Endothelial cell of umbilical vein (primary cell): ENCODE measurements around the gene DDX10. TPM values are rescaled to one million over a fixed set of nuclear protein-coding genes. Genes with fewer than 3 reads are reported as not detected.
A peak's percentile ranks its signal among the peaks of the same experiment; 100 is the strongest.

ENCODE experiments used
- BruUV-seq: library from RNA; stranded (reverse); fragments of 400-500 nt; replicated peaks from 2 replicates; lab custom pipeline; 2021; lab: Mats Ljungman, UMichigan
- CTCF ChIA-PET: fragments of 300-600, 350-600 bp; sonication (Branson Sonifier 250); formaldehyde crosslinking; loops from one replicate; lab custom pipeline; 2021; ENCODE audit warnings: antibody characterized with exemption, inconsistent platforms; lab: Charles Lee
- POLR2A ChIA-PET: fragments of 300-600, 350-600 bp; sonication (Branson Sonifier 250); formaldehyde crosslinking; loops from one replicate; lab custom pipeline; 2021; ENCODE audit warnings: antibody characterized with exemption, inconsistent platforms; lab: Charles Lee
- DNase-seq: peaks from one replicate; pipeline ENCODE4 v3.0.0-alpha.2; 2011; ENCODE audit warnings: low read depth, low spot score
- FAIRE-seq: peaks from 2 replicates; lab custom pipeline; 2011; peaks lifted over from hg19 to GRCh38; lab: Jason Lieb, UNC
- H2AFZ ChIP-seq: 2 replicates; pipeline ENCODE4 v1.6.0; 2012; ENCODE audit warnings: low read depth, low read length, control low read depth, inconsistent platforms
- H3K27ac ChIP-seq: 2 replicates; pipeline ENCODE4 v1.5.1; 2011; ENCODE audit warnings: low read depth, mild to moderate bottlenecking, control low read depth, low read length, moderate library complexity; ENCODE audit not compliant: insufficient read depth
- H3K27me3 ChIP-seq, 2 experiments: 2 replicates each; pipeline versions ENCODE4 v1.6.0 to v1.6.1; 2011; ENCODE audit warnings: low read length in 2 of 2, mixed read lengths in 1 of 2; ENCODE audit not compliant: control insufficient read depth in 2 of 2, insufficient read depth in 2 of 2
- H3K36me3 ChIP-seq, 2 experiments: 2 replicates in 1 of 2; 3 replicates in 1 of 2; pipeline ENCODE4 v1.5.1; 2011; ENCODE audit warnings: low read length in 2 of 2, mild to moderate bottlenecking in 1 of 2, moderate library complexity in 1 of 2; ENCODE audit not compliant: control insufficient read depth in 2 of 2, insufficient read depth in 2 of 2; ENCODE audit errors: extremely low read depth in 1 of 2
- H3K4me1 ChIP-seq: 3 replicates; pipeline ENCODE4 v1.5.1; 2011; ENCODE audit warnings: mild to moderate bottlenecking, low read length; ENCODE audit not compliant: control insufficient read depth, insufficient read depth; ENCODE audit errors: extremely low read depth
- H3K4me2 ChIP-seq: 2 replicates; pipeline ENCODE4 v1.6.1; 2011; ENCODE audit warnings: low read length, control low read depth, mixed read lengths; ENCODE audit not compliant: insufficient read depth
- H3K4me3 ChIP-seq, 3 experiments: fragments of 200-600 bp in 1 of 3; sonication (generic), shearing (Covaris generic) in 1 of 3; replicated peaks in 1 of 3; 2 replicates each; pipeline ENCODE4 v1.5.1; 2011 to 2016; ENCODE audit warnings: control low read depth in 3 of 3, low read length in 3 of 3, mild to moderate bottlenecking in 2 of 3, inconsistent platforms in 1 of 3, low read depth in 1 of 3, moderate library complexity in 1 of 3; ENCODE audit not compliant: insufficient read depth in 1 of 3
- H3K79me2 ChIP-seq: 2 replicates; pipeline ENCODE4 v1.6.0; 2012; ENCODE audit warnings: low read length, inconsistent platforms; ENCODE audit not compliant: control insufficient read depth, insufficient read depth
- H3K9ac ChIP-seq: replicated peaks from 2 replicates; pipeline ENCODE3; 2011; ENCODE audit warnings: low read length, control low read depth; ENCODE audit not compliant: insufficient read depth; ENCODE audit errors: extremely low read depth
- H3K9me1 ChIP-seq: replicated peaks from 3 replicates; pipeline ENCODE4 v1.6.0; 2011; ENCODE audit warnings: mild to moderate bottlenecking, low read length; ENCODE audit not compliant: control insufficient read depth, insufficient read depth; ENCODE audit errors: extremely low read depth
- H3K9me3 ChIP-seq: replicated peaks from 2 replicates; pipeline ENCODE4 v1.5.1; 2012; ENCODE audit warnings: low read length, inconsistent platforms; ENCODE audit not compliant: control insufficient read depth, insufficient read depth
- H4K20me1 ChIP-seq: replicated peaks from 2 replicates; pipeline ENCODE3; 2011; ENCODE audit warnings: mild to moderate bottlenecking, low read length; ENCODE audit not compliant: control insufficient read depth, insufficient read depth; ENCODE audit errors: extremely low read depth
- EZH2 ChIP-seq: IDR thresholded peaks from 2 replicates; pipeline ENCODE4 v1.6.1; 2012; ENCODE audit warnings: borderline replicate concordance, low read depth, mild to moderate bottlenecking, moderate library complexity, low read length, inconsistent platforms; ENCODE audit not compliant: severe bottlenecking
- FOS ChIP-seq: IDR thresholded peaks from 2 replicates; pipeline ENCODE4 v1.6.1; 2011; ENCODE audit warnings: mild to moderate bottlenecking, low read length, moderate library complexity, borderline replicate concordance; ENCODE audit not compliant: insufficient read depth
- GATA2 ChIP-seq: IDR thresholded peaks from 2 replicates; pipeline ENCODE4 v1.7.0; 2011; ENCODE audit warnings: low read depth, mild to moderate bottlenecking, moderate library complexity, mixed read lengths, low read length; ENCODE audit not compliant: insufficient read length, insufficient read depth
- JUN ChIP-seq: IDR thresholded peaks from 2 replicates; pipeline ENCODE4 v1.6.1; 2011; ENCODE audit warnings: borderline replicate concordance, low read depth; ENCODE audit not compliant: insufficient read length, insufficient read depth
- MYC ChIP-seq: IDR thresholded peaks from one replicate; pipeline ENCODE4 v1.6.1; 2011; ENCODE audit warnings: mild to moderate bottlenecking, low read depth, low read length
- POLR2A ChIP-seq: IDR thresholded peaks from 2 replicates; pipeline ENCODE4 v1.6.1; 2012; ENCODE audit warnings: low read depth, mild to moderate bottlenecking, control low read depth, low read length
- POLR2AphosphoS5 ChIP-seq: IDR thresholded peaks from 2 replicates; pipeline ENCODE4 v1.6.1; 2012; ENCODE audit warnings: low read depth, mild to moderate bottlenecking, control low read depth, low read length, moderate library complexity; ENCODE audit not compliant: insufficient read depth
- dilution Hi-C: fragments of 300-500 bp; cut with MboI; formaldehyde crosslinking; loops from one replicate; pipeline ENCODE4 v1.15.0; 2019; ENCODE audit warnings: low sequenced_read_pairs; ENCODE audit not compliant: extremely low pct_ligation_motif_present
- intact Hi-C: fragments of 100-400 bp; cut with micrococcal nuclease; formaldehyde crosslinking; loops from one replicate; pipeline ENCODE4 v1.10.0; 2022
- polyA plus RNA-seq, 4 experiments: library from polyadenylated mRNA; depleted of rRNA in 3 of 4; stranded (reverse) in 3 of 4; unstranded in 1 of 4; fragments of >200 nt; gene quantifications; 2 replicates each; pipeline versions ENCODE4 v1.2.1 to v1.2.3, GENCODE V29; 2011 to 2012; ENCODE audit warnings: missing spikeins in 1 of 4
- total RNA-seq: library from RNA; stranded (reverse); gene quantifications from 2 replicates; pipeline ENCODE4 v1.2.3, GENCODE V29; 2021

Gene DDX10
- total and polyA plus RNA-seq, 2 donors (not counting 3 experiments of a cell fraction or from before 2014, with no cell fraction given), result 29.8 to 35.2 TPM

DNA sequence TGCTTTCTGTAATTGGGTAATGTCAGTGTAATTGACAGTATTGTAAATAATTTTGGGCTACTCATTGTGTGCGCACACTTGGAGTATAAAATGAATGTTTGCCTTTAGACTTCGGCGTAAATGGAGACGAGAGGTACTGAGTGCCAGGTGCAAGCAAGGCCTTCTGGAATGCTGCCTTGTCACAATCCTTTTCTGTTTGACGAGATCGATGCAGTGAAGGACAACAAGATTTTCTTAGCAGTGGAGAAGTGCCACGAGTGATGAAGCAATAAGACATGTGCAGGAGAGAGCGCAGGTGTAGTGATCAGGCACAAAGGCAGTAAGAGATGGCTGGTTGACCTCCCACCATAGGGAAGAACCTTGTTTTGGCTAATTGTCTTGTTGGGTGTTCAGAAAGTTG is 67.5 kb downstream of the DDX10 start:
- H3K4me1 ChIP-seq, result peaks cover 23% of the 10 kb centered on the region
- H4K20me1 ChIP-seq, result no peaks in the 10 kb centered on the region
- no peaks in the 10 kb centered on the region for H3K27me3 ChIP-seq
- no TSS peak for BruUV-seq
- no peaks in the 10 kb centered on the region for H3K36me3 ChIP-seq
- H3K4me3 ChIP-seq, result no peak overlapping the region
- H2AFZ ChIP-seq, result no peak overlapping the region
- no peaks in the 10 kb centered on the region for H3K9me1 ChIP-seq
- no peak overlapping the region for H3K4me2 ChIP-seq
- intact Hi-C loops, result loop anchor here (5.0 kb wide), 1 partner anchor 510 kb away; the partner anchor contains the start of genes ATM and NPAT
- H3K9ac ChIP-seq, result no peak overlapping the region
- dilution Hi-C loops, result no loop called here
- ChIA-PET POLR2A (interaction anchor here (0.7 kb wide), 1 partner anchor 67 kb away, joined by 5 read pairs; the partner anchor contains the start of gene DDX10), CTCF (interaction anchor here (3.1 to 3.9 kb wide), 3 partner anchors 7 to 35 kb away, joined by 16 to 28 read pairs (median 21); no protein-coding TSS in a partner anchor)
- no peaks in the 10 kb centered on the region for H3K9me3 ChIP-seq
- H3K79me2 ChIP-seq, result peaks cover 52% of the 10 kb centered on the region
- DNase-seq (no peak), FAIRE-seq (no peak)
- no peak overlapping the region for H3K27ac ChIP-seq
- no peak for TF ChIP-seq GATA2

- Histone ChIP-seq H3K36me3 (no peaks in the 10 kb centered on the region), H3K9me1 (no peaks in the 10 kb centered on the region), H3K9ac (no peak overlapping the region), H3K27ac (peak overlapping the region; percentile 52), H2AFZ (no peak overlapping the region), H3K9me3 (no peaks in the 10 kb centered on the region), H3K79me2 (peaks cover 49% of the 10 kb centered on the region), H4K20me1 (no peaks in the 10 kb centered on the region), H3K4me3 (no peak overlapping the region), H3K27me3 (no peaks in the 10 kb centered on the region), H3K4me1 (peaks cover 23% of the 10 kb centered on the region), H3K4me2 (peak overlapping the region; percentile 64)
- BruUV-seq, result no TSS peak
- TF ChIP-seq MYC, result no peak
- TF ChIP-seq POLR2AphosphoS5, result peak; percentile 51
- TF ChIP-seq POLR2A, result no peak
- peak; percentile 68 for TF ChIP-seq JUN
- no peak for TF ChIP-seq EZH2
- TF ChIP-seq FOS, result peak; percentile 48
- POLR2A ChIA-PET, result interaction anchor here (0.7 kb wide), 1 partner anchor 1377 kb away, joined by 7 read pairs; no protein-coding TSS in a partner anchor
- dilution Hi-C loops (no loop called here), intact Hi-C loops (loop anchor here (2.0 to 5.0 kb wide), 2 partner anchors 35 to 511 kb away; partner anchors contain the start of genes ATM and NPAT)
- FAIRE-seq, result no peak
- CTCF ChIA-PET, result interaction anchor here (0.8 to 3.9 kb wide), 17 partner anchors 8 to 1606 kb away, joined by 3 to 28 read pairs (median 5); no protein-coding TSS in a partner anchor
- DNase-seq, result peak; percentile 63
Measured at GRCh38 chr11:108733479-108734116, 68.7 kb downstream of the DDX10 start.
